ENCODE data around the gene C9orf85. TPM values are rescaled to one million over a fixed set of nuclear protein-coding genes. Genes with fewer than 3 reads are reported as not detected.
"Not testable (repeated sequence)": the region's sequence is repeated elsewhere in the genome, so short reads cannot be mapped to it uniquely, and the experiment has no call there.

C9orf85 gene
- polyA plus RNA-seq, 3 donors, result 15.5 to 18.1 (median 18.0) TPM

- no peak for DNase-seq (ENCODE audit: low read depth in 3 of 3, low spot score in 2 of 3)
Observed at GRCh38 chr9:71987471-71988371, 76.3 kb downstream of the C9orf85 start.

GRCh38 chr9:71990466-71990865 is 79.0 kb downstream of the C9orf85 start:
- DNase-seq (ENCODE audit: low read depth in 3 of 3, low spot score in 2 of 3), result no peak

DNA sequence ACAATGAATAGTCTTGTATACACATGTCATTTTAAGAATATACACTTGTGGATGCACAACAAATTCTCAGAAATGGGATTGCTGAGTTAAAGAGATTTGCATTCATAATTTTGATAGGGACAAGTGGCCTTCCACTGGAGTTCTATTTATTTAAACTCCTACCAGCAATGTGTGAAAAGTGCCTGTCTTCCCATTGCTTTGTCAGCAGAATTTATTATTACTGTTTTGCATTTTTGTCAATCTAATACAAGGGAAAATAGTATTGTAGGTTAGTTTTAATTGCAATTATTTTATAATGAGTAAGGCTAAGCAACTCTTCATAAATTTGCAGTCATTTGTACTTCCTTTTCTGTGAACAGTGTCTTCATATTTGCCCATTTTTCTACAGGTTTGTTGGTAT is 94.0 kb downstream of the C9orf85 start:
- DNase-seq (ENCODE audit: low read depth in 3 of 3, low spot score in 2 of 3), result no peak

- DNase-seq (ENCODE audit: low read depth in 3 of 3, low spot score in 2 of 3), result no peak
Observed at GRCh38 chr9:72006501-72006900, 95.1 kb downstream of the C9orf85 start.

DNA sequence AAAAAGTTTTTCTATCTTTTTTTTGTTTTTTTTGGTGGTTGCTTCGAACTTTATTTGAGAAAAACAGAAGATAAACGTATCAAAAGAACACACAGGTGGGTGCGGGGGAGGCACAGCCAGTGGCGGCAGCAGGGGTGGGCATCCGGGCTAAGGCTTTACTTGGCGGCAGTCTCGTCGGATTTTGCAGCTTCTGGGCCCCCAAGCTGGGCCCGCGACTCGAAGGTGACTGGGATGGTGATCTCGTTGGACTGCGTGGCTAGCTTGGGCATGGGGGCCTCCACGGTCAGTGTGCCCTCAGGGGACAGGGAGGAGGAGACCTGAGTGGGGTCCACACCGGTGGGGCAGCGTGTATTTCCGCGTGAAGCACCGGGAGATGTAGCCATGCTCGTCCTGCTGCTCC is 96.3 kb downstream of the C9orf85 start:
- DNase-seq (ENCODE audit: low read depth in 3 of 3, low spot score in 2 of 3), result not testable (repeated sequence)

DNA sequence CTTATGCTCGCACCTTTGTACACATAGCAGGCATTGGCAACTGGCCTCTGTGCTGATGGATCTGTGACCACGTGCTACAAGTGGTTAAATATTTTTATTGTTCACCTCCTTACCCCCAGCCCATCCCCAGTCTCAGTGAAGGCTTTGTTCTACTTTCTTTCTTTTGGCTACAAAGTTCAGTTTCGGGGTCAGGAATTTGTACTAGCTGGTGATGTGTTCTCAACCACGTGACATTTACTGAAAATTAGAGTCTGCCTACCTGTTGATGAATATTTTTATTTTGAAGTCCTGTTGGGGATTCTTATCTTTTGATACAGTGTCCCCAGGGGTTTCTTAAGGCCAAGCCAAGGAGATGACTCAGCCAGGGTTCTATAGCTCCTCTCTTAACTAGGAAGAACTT is 101.2 kb downstream of the C9orf85 start:
- DNase-seq (ENCODE audit: low read depth in 3 of 3, low spot score in 2 of 3), result no peak

- no peak for DNase-seq (ENCODE audit: low read depth in 3 of 3, low spot score in 2 of 3)
Observed at GRCh38 chr9:72013292-72013760, 101.9 kb downstream of the C9orf85 start.

- no peak for DNase-seq (ENCODE audit: low read depth in 3 of 3, low spot score in 2 of 3)
Observed at GRCh38 chr9:72022841-72023240, 111.4 kb downstream of the C9orf85 start.

Other genes starting within 250 kb of the C9orf85 start
- 10 to 100 TPM; 26.3 to 27.9 (median 27.7) TPM for gene CEMIP2, start 143.1 kb upstream of the C9orf85 start, polyA plus RNA-seq (ENCODE audit: insufficient read length in 3 of 3)
- 10 to 100 TPM; 28.1 to 31.1 (median 29.1) TPM for gene ABHD17B, start 446 bp upstream of the C9orf85 start, polyA plus RNA-seq (ENCODE audit: insufficient read length in 3 of 3)
- not detected for gene C9orf57, start 149.0 kb downstream of the C9orf85 start, polyA plus RNA-seq (ENCODE audit: insufficient read length in 3 of 3)
- gene GDA, start 237.8 kb downstream of the C9orf85 start, polyA plus RNA-seq (ENCODE audit: insufficient read length in 3 of 3), result under 1 TPM; 0.31 to 0.43 (median 0.40) TPM